ENCODE results near the gene NUAK1.

Gene NUAK1

DNA sequence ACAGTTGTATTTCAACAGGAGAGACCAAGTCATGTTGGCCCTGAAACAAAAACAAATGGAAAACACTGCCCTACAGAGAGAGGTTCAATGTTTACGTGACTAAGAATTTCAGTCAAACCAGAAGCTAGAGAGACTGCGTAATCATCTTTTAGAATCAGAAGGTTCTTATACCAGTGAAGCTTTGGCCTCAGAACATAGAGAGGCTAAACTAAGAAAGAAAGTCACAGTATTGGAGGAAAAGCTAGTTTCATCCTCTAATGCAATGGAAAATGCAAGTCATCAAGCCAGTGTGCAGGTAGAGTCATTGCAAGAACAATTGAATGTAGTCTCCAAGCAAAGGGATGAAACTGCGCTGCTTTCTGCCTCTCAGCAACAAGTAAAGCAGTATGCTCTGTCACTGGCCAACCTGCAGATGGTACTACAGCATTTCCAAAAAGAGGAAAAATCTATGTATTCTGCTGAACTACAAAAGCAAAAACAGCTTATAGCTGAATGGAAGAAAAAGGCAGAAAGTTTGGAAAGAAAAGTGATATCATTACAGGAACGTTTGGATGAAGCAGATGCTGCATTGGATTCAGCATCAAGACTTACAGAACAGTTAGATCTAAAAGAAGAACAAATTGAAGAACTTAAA lies 32.5 kb upstream of the NUAK1 start:
- peaks cover 40% of the 10 kb centered on the region for H3K4me1 Mint-ChIP-seq
- H3K9me3 Mint-ChIP-seq, result peaks cover 34% of the 10 kb centered on the region
- no peak overlapping the region for H3K4me3 Mint-ChIP-seq
- no peak for DNase-seq
- H3K36me3 Mint-ChIP-seq (ENCODE audit: low read depth), result peaks cover 26% of the 10 kb centered on the region
- H3K27ac Mint-ChIP-seq, result peak overlapping the region; percentile 17
- no peaks in the 10 kb centered on the region for H3K27me3 Mint-ChIP-seq (ENCODE audit: low read depth, poor library complexity)
- TF ChIP-seq, protein P1, sequence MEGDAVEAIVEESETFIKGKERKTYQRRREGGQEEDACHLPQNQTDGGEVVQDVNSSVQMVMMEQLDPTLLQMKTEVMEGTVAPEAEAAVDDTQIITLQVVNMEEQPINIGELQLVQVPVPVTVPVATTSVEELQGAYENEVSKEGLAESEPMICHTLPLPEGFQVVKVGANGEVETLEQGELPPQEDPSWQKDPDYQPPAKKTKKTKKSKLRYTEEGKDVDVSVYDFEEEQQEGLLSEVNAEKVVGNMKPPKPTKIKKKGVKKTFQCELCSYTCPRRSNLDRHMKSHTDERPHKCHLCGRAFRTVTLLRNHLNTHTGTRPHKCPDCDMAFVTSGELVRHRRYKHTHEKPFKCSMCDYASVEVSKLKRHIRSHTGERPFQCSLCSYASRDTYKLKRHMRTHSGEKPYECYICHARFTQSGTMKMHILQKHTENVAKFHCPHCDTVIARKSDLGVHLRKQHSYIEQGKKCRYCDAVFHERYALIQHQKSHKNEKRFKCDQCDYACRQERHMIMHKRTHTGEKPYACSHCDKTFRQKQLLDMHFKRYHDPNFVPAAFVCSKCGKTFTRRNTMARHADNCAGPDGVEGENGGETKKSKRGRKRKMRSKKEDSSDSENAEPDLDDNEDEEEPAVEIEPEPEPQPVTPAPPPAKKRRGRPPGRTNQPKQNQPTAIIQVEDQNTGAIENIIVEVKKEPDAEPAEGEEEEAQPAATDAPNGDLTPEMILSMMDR (IDR thresholded peaks at IDR 0.05), result no peak

DNA sequence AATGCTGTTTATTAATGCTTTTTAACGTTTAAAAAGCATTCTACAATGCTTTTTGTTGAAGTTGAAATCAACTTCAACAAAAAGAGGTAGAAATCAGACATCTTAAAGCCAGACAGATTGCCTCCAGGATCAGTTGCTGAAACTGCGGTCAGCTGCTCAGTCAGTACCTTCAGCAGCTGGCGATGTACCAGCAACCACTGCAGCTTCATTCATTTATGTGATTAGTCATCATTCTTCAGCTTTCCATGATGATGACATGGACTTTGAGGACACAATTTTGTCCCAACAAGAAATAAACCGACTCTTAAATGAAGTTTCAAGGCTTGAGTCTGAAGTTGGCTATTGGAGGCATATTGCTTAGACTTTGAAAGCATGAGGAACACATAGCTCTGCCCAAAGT lies 31.5 kb upstream of the NUAK1 start:
- no peak for DNase-seq
- H3K27me3 Mint-ChIP-seq (ENCODE audit: low read depth, poor library complexity), result peaks cover 3% of the 10 kb centered on the region
- TF ChIP-seq, protein P1 (IDR thresholded peaks at IDR 0.05), result no peak
- no peak overlapping the region for H3K27ac Mint-ChIP-seq
- no peak overlapping the region for H3K4me3 Mint-ChIP-seq
- H3K4me1 Mint-ChIP-seq, result peaks cover 34% of the 10 kb centered on the region
- H3K36me3 Mint-ChIP-seq (ENCODE audit: low read depth), result peaks cover 32% of the 10 kb centered on the region
- H3K9me3 Mint-ChIP-seq, result peaks cover 43% of the 10 kb centered on the region

DNA sequence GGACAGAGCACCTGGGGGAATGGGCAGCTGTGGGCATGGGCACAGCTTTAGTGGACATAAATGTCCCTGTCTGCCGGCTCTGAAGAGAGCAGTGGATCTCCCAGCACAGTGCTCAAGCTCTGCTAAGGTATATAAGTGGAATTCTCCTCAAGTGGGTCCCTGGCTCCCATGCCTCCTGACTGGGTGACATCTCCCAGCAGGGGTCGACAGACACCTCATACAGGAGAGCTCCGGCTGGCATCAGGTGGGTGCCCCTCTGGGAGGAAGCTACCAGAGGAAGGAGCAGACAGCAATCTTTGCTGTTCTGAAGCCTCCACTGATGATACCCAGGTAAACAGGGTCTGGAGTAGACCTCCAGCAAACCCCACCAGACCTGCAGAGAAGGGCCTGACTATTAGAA lies 25.0 kb upstream of the NUAK1 start:
- no peak for DNase-seq
- Mint-ChIP-seq H3K4me3 (no peak overlapping the region), H3K27ac (no peak overlapping the region), H3K27me3 (ENCODE audit: low read depth, poor library complexity) (peaks cover 3% of the 10 kb centered on the region), H3K9me3 (peaks cover 65% of the 10 kb centered on the region), H3K4me1 (peaks cover 8% of the 10 kb centered on the region), H3K36me3 (ENCODE audit: low read depth) (peaks cover 41% of the 10 kb centered on the region)
- TF ChIP-seq, protein P1 (IDR thresholded peaks at IDR 0.05), result no peak

DNA sequence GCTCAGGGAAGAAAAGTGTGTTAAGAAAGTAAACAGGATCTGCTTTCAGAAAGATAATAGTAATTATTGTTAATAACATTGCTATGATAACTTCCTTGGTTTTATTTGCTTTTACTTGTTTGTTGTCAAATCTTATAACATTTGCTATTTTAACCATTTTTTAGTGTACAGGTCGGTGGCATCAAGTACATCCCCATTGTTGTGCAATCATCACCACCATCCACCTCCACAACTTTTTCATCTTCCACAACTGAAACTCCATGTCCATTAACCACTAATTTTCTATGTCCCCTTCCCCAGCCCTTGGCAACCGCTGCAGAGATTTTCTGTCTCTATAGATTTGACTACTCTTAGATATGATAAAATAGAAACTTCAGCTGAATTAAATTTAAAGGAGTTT lies 22.7 kb upstream of the NUAK1 start:
- peaks cover 42% of the 10 kb centered on the region for H3K9me3 Mint-ChIP-seq
- peaks cover 22% of the 10 kb centered on the region for H3K36me3 Mint-ChIP-seq (ENCODE audit: low read depth)
- H3K27me3 Mint-ChIP-seq (ENCODE audit: low read depth, poor library complexity), result peaks cover 3% of the 10 kb centered on the region
- DNase-seq, result no peak
- no peak overlapping the region for H3K27ac Mint-ChIP-seq
- H3K4me1 Mint-ChIP-seq, result peaks cover 20% of the 10 kb centered on the region
- TF ChIP-seq, protein P1 (IDR thresholded peaks at IDR 0.05), result no peak
- H3K4me3 Mint-ChIP-seq, result no peak overlapping the region

DNA sequence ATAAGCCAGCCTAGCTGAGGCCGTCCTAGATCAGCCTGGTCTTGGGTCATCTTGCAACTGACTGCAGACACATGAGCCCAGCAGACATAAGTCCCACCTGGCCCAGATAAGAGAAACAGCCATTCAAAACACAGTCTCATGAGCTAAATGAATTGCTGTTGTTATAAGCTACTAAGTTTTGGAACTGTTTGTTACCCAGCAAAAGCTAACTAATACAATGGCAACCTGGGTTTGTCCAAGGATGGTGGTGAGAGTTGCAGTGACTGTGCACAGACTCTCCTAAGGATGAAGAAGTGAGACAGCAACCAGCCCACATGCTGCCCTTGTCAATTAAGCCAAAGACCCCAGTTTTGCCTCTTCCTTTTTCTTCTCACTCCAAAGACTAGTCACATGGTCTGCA lies 22.2 kb upstream of the NUAK1 start:
- Mint-ChIP-seq H3K9me3 (peaks cover 37% of the 10 kb centered on the region), H3K27ac (no peak overlapping the region), H3K27me3 (ENCODE audit: low read depth, poor library complexity) (peaks cover 3% of the 10 kb centered on the region), H3K4me1 (peaks cover 23% of the 10 kb centered on the region), H3K36me3 (ENCODE audit: low read depth) (peaks cover 16% of the 10 kb centered on the region), H3K4me3 (no peak overlapping the region)
- no peak for DNase-seq
- TF ChIP-seq, protein P1 (IDR thresholded peaks at IDR 0.05), result no peak

DNA sequence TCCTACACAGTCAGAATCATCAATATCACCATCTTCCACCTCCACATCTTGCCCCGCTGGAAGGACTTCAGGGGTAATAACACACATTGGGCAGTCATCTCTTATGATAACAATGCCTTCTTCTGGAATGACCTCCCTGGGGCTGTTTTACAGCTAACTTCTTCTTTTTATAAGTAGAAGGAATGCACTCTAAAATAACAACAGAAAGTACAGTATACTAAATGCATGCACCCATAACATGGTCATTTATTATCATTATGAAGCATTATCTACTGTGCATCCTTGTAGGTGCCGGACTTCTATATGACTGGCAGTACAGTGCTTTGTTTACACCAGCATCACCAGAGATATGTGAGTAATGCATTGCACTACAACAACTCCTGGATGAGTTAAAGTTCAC lies 19.0 kb upstream of the NUAK1 start:
- H3K9me3 Mint-ChIP-seq, result peaks cover 14% of the 10 kb centered on the region
- H3K4me1 Mint-ChIP-seq, result peaks cover 36% of the 10 kb centered on the region
- no peak overlapping the region for H3K4me3 Mint-ChIP-seq
- no peaks in the 10 kb centered on the region for H3K27me3 Mint-ChIP-seq (ENCODE audit: low read depth, poor library complexity)
- TF ChIP-seq, protein P1 (IDR thresholded peaks at IDR 0.05), result no peak
- H3K36me3 Mint-ChIP-seq (ENCODE audit: low read depth), result no peaks in the 10 kb centered on the region
- no peak overlapping the region for H3K27ac Mint-ChIP-seq
- no peak for DNase-seq

Measured in nephron progenitor cell (in vitro differentiated cells).